Measurements from ENCODE around the gene KCNJ1. TPM values are rescaled to one million over a fixed set of nuclear protein-coding genes. Genes with fewer than 3 reads are reported as not detected.

Gene KCNJ1
- total RNA-seq, 1 donor from 2014 or later = 0.41 TPM

DNA sequence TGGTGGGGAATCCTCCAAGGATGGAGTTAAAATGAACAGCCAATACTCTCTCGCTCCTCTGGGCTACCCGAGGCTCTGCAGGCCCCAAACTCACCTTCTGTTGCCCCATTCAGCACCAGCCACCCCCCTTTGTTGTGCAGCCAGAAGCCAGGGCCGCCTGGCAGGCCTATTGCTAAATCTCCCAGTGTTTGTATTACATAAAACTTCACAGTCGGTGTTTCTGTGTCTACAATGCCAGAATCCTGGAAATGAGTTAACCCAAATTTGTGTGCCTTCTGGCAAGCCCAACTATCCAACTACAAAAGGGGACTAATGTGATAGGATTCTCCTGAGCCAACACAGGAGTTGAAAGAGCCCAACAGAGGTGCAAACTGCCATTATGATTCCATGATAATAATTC, 33.4 kb upstream of the KCNJ1 start:
- no peaks in the 10 kb centered on the region for H3K36me3 ChIP-seq
- no peak for TF ChIP-seq EZH2 (IDR thresholded peaks at IDR 0.05)
- TF ChIP-seq, protein P1, sequence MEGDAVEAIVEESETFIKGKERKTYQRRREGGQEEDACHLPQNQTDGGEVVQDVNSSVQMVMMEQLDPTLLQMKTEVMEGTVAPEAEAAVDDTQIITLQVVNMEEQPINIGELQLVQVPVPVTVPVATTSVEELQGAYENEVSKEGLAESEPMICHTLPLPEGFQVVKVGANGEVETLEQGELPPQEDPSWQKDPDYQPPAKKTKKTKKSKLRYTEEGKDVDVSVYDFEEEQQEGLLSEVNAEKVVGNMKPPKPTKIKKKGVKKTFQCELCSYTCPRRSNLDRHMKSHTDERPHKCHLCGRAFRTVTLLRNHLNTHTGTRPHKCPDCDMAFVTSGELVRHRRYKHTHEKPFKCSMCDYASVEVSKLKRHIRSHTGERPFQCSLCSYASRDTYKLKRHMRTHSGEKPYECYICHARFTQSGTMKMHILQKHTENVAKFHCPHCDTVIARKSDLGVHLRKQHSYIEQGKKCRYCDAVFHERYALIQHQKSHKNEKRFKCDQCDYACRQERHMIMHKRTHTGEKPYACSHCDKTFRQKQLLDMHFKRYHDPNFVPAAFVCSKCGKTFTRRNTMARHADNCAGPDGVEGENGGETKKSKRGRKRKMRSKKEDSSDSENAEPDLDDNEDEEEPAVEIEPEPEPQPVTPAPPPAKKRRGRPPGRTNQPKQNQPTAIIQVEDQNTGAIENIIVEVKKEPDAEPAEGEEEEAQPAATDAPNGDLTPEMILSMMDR (IDR thresholded peaks at IDR 0.05) = no peak
- no peak for TF ChIP-seq EZH2phosphoT487 (IDR thresholded peaks at IDR 0.05)
- H3K9me3 Mint-ChIP-seq = no peaks in the 10 kb centered on the region
- H3F3A ChIP-seq (ENCODE audit: low read depth) = peaks cover 20% of the 10 kb centered on the region
- H3K36me3 Mint-ChIP-seq = no peaks in the 10 kb centered on the region
- DNase-seq (ENCODE audit: low spot score) = no peak
- H3K4me1 ChIP-seq = peaks cover 29% of the 10 kb centered on the region
- H3K9ac ChIP-seq = no peak overlapping the region
- no peak overlapping the region for H3K27ac Mint-ChIP-seq
- H4K20me1 ChIP-seq (ENCODE audit: low read depth) = peaks cover 40% of the 10 kb centered on the region
- no peak overlapping the region for H2AFZ ChIP-seq (replicated peaks)
- peaks cover 31% of the 10 kb centered on the region for H3K4me1 Mint-ChIP-seq
- H3K4me3 ChIP-seq = no peak overlapping the region
- H3K27me3 Mint-ChIP-seq (ENCODE audit: insufficient read depth, low read depth) = peaks cover 47% of the 10 kb centered on the region
- no peak overlapping the region for H3K4me2 ChIP-seq
- no peaks in the 10 kb centered on the region for H3K9me3 ChIP-seq (ENCODE audit: low read depth)
- H3K27me3 ChIP-seq = peaks cover 99% of the 10 kb centered on the region
- H3K27ac ChIP-seq = no peak overlapping the region
- no peaks in the 10 kb centered on the region for H3K79me2 ChIP-seq (ENCODE audit: low read depth)
- H3K4me3 Mint-ChIP-seq = no peak overlapping the region

DNA sequence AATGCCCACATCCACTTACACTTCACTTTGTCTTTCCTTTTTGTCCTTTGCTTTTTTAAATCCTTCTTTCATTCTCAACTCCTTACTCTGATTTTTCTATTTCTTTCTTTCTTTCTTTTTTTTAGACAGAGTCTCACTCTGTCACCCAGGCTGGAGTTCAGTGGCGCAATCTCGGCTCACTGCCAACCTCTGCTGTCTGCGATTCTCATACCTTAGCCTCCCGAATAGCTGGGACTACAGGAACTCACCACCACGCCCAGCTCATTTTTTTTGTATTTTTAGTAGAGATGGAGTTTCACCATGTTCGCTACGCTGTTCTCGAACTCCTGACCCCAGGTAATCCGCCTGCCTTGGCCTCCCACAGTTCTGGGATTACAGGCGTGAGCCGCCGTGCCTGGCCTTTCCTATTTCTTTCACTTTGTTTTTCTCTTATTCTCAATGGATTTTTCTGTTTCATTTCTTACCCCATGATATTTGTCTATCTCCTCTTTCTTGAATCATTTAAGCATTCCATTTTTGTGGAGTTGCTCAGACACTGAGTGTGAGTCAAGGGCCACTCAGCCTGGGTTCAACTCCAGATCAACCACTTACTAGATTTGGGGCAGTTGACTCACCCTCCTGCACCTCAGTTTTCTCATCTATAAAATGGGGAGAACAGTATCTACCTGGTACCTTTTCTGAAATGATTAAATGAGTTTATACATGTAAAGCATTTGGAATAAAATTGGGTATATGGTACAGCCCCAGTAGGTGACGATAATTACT, 31.7 kb upstream of the KCNJ1 start:
- H3K4me3 Mint-ChIP-seq = no peak overlapping the region
- H3K27ac Mint-ChIP-seq = no peak overlapping the region
- Histone ChIP-seq H3K79me2 (ENCODE audit: low read depth) (no peaks in the 10 kb centered on the region), H3K27ac (no peak overlapping the region), H3K4me3 (no peak overlapping the region), H4K20me1 (ENCODE audit: low read depth) (peaks cover 30% of the 10 kb centered on the region), H3K9me3 (ENCODE audit: low read depth) (no peaks in the 10 kb centered on the region), H3K9ac (no peak overlapping the region), H3K4me1 (peaks cover 17% of the 10 kb centered on the region), H3K36me3 (no peaks in the 10 kb centered on the region), H3K4me2 (no peak overlapping the region), H3F3A (ENCODE audit: low read depth) (peaks cover 11% of the 10 kb centered on the region), H3K27me3 (peaks cover 94% of the 10 kb centered on the region), H2AFZ (replicated peaks) (no peak overlapping the region)
- peaks cover 44% of the 10 kb centered on the region for H3K27me3 Mint-ChIP-seq (ENCODE audit: insufficient read depth, low read depth)
- no peaks in the 10 kb centered on the region for H3K9me3 Mint-ChIP-seq
- TF ChIP-seq EZH2 (IDR thresholded peaks at IDR 0.05) (no peak), EZH2phosphoT487 (IDR thresholded peaks at IDR 0.05) (no peak)
- TF ChIP-seq, protein P1 (IDR thresholded peaks at IDR 0.05) = no peak
- no peak for DNase-seq (ENCODE audit: low spot score)
- peaks cover 29% of the 10 kb centered on the region for H3K4me1 Mint-ChIP-seq
- no peaks in the 10 kb centered on the region for H3K36me3 Mint-ChIP-seq

DNA sequence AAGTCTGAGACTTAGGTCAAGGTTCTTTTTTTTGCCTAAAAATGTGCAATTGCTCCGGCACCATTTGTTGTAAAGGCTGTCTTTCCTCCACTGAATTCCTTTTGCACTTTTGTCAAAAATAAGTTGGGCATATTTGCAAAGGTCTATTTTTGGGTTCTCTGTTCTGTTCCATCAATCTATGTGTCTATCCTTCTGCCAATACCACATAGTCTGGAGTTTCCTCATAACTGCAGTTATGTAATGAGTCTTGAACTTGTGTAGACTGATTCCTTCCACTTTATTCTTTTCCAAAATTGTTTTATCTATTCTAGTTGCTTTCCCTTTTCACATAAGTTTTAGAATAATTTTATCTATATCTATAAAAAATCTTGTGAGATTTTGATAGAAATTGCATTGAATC, 30.7 kb upstream of the KCNJ1 start:
- Histone ChIP-seq H4K20me1 (ENCODE audit: low read depth) (peaks cover 30% of the 10 kb centered on the region), H3K4me2 (no peak overlapping the region), H3K9ac (no peak overlapping the region), H3K9me3 (ENCODE audit: low read depth) (no peaks in the 10 kb centered on the region), H3K27ac (no peak overlapping the region), H3K79me2 (ENCODE audit: low read depth) (no peaks in the 10 kb centered on the region), H3K27me3 (peaks cover 86% of the 10 kb centered on the region), H3K4me3 (no peak overlapping the region), H2AFZ (replicated peaks) (no peak overlapping the region), H3F3A (ENCODE audit: low read depth) (peaks cover 13% of the 10 kb centered on the region), H3K36me3 (no peaks in the 10 kb centered on the region), H3K4me1 (peaks cover 19% of the 10 kb centered on the region)
- Mint-ChIP-seq H3K4me1 (peaks cover 27% of the 10 kb centered on the region), H3K9me3 (no peaks in the 10 kb centered on the region), H3K27ac (no peak overlapping the region), H3K27me3 (ENCODE audit: insufficient read depth, low read depth) (peaks cover 35% of the 10 kb centered on the region), H3K36me3 (no peaks in the 10 kb centered on the region), H3K4me3 (no peak overlapping the region)
- TF ChIP-seq, protein P1 (IDR thresholded peaks at IDR 0.05) = no peak
- TF ChIP-seq EZH2phosphoT487 (IDR thresholded peaks at IDR 0.05) (no peak), EZH2 (IDR thresholded peaks at IDR 0.05) (no peak)
- DNase-seq (ENCODE audit: low spot score) = no peak

All from neural progenitor cell (in vitro differentiated cells).